SKM-1 (cell line): ENCODE data around the gene PCAT6.
A peak's percentile ranks its signal among the peaks of the same experiment; 100 is the strongest.

Source experiments
- DNase-seq: peaks from one replicate; lab custom pipeline; 2025; ENCODE audit not compliant: unreplicated experiment; lab: John Stamatoyannopoulos, UW

The PCAT6 gene

GRCh38 chr1:202844259-202844658 lies 33.5 kb downstream of the PCAT6 start:
- no peak for DNase-seq

- DNase-seq, result no peak
Measured at GRCh38 chr1:202844935-202845334, 34.2 kb downstream of the PCAT6 start.

- no peak for DNase-seq
Measured at GRCh38 chr1:202848191-202848542, 37.4 kb downstream of the PCAT6 start.

- no peak for DNase-seq
Measured at GRCh38 chr1:202850593-202851362, 40.0 kb downstream of the PCAT6 start.

GRCh38 chr1:202852163-202852904 lies 41.6 kb downstream of the PCAT6 start:
- no peak for DNase-seq

GRCh38 chr1:202854787-202855186 lies 44.0 kb downstream of the PCAT6 start:
- DNase-seq, result no peak

GRCh38 chr1:202856014-202856413 lies 45.3 kb downstream of the PCAT6 start:
- DNase-seq, result peak; percentile 83

GRCh38 chr1:202857136-202857610 lies 46.4 kb downstream of the PCAT6 start:
- no peak for DNase-seq

- peak; percentile 85 for DNase-seq
Measured at GRCh38 chr1:202858331-202858730, 47.6 kb downstream of the PCAT6 start.

- DNase-seq, result no peak
Measured at GRCh38 chr1:202858789-202859414, 48.1 kb downstream of the PCAT6 start.

- no peak for DNase-seq
Measured at GRCh38 chr1:202860744-202861419, 50.1 kb downstream of the PCAT6 start.
